ENCODE results near the gene RASEF.

DNA sequence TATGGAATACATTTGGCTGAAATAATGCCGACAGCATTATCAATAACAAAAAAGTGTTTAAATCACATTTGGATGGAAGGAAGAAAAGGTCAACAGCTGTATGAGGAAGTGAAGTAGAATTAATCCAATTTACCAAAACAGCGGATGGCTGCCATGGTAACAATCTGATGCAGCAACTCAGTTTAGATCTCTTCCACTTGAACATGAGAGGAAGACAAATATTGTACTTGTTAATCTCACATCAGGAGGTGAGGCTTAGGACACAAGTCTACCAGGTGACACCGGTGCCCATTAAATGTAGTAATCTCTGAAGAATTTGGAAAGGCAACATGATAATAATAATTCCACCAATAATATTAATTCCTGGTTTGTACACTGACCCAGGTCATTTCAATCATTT is 2.4 kb downstream of the RASEF start:
- TF ChIP-seq, protein P1, sequence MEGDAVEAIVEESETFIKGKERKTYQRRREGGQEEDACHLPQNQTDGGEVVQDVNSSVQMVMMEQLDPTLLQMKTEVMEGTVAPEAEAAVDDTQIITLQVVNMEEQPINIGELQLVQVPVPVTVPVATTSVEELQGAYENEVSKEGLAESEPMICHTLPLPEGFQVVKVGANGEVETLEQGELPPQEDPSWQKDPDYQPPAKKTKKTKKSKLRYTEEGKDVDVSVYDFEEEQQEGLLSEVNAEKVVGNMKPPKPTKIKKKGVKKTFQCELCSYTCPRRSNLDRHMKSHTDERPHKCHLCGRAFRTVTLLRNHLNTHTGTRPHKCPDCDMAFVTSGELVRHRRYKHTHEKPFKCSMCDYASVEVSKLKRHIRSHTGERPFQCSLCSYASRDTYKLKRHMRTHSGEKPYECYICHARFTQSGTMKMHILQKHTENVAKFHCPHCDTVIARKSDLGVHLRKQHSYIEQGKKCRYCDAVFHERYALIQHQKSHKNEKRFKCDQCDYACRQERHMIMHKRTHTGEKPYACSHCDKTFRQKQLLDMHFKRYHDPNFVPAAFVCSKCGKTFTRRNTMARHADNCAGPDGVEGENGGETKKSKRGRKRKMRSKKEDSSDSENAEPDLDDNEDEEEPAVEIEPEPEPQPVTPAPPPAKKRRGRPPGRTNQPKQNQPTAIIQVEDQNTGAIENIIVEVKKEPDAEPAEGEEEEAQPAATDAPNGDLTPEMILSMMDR (IDR thresholded peaks at IDR 0.05; ENCODE audit: low read length): no peak
- no peak for TF ChIP-seq EZH2phosphoT487 (IDR thresholded peaks at IDR 0.05; ENCODE audit: low read length)
